Ecto neural progenitor cell (in vitro differentiated cells): ENCODE results near the gene CIT.

Source experiments
- DNase-seq: peaks from one replicate; pipeline ENCODE4 v3.0.0-alpha.2; 2018; ENCODE audit warnings: low spot score

Gene CIT

GRCh38 chr12:119695034-119695433, 182.1 kb downstream of the CIT start:
- DNase-seq: no peak

GRCh38 chr12:119694111-119694510, 183.0 kb downstream of the CIT start:
- DNase-seq: no peak

GRCh38 chr12:119693511-119693910, 183.6 kb downstream of the CIT start:
- no peak for DNase-seq

GRCh38 chr12:119692997-119693396, 184.1 kb downstream of the CIT start:
- DNase-seq: no peak

- DNase-seq: no peak
These were observed 184.7 kb downstream of the CIT start for GRCh38 chr12:119692410-119692809.

GRCh38 chr12:119691202-119691810, 185.8 kb downstream of the CIT start:
- DNase-seq: no peak

- DNase-seq: no peak
These were observed 187.1 kb downstream of the CIT start for GRCh38 chr12:119689935-119690500.

GRCh38 chr12:119687879-119688278, 189.2 kb downstream of the CIT start:
- no peak for DNase-seq

GRCh38 chr12:119687406-119687805, 189.7 kb downstream of the CIT start:
- no peak for DNase-seq

GRCh38 chr12:119686776-119687175, 190.3 kb downstream of the CIT start:
- DNase-seq: no peak

GRCh38 chr12:119686355-119686754, 190.8 kb downstream of the CIT start:
- no peak for DNase-seq

- DNase-seq: no peak
These were observed 191.7 kb downstream of the CIT start for GRCh38 chr12:119685375-119685774.

GRCh38 chr12:119684711-119685369, 192.3 kb downstream of the CIT start:
- no peak for DNase-seq

- DNase-seq: no peak
These were observed 193.3 kb downstream of the CIT start for GRCh38 chr12:119683816-119684215.

GRCh38 chr12:119683413-119683812, 193.7 kb downstream of the CIT start:
- DNase-seq: no peak

GRCh38 chr12:119682639-119683252, 194.4 kb downstream of the CIT start:
- DNase-seq: no peak

- no peak for DNase-seq
These were observed 195.1 kb downstream of the CIT start for GRCh38 chr12:119681728-119682638.

- no peak for DNase-seq
These were observed 196.0 kb downstream of the CIT start for GRCh38 chr12:119681111-119681510.

GRCh38 chr12:119679490-119679889, 197.6 kb downstream of the CIT start:
- no peak for DNase-seq

- DNase-seq: no peak
These were observed 198.0 kb downstream of the CIT start for GRCh38 chr12:119679081-119679480.

GRCh38 chr12:119678459-119678858, 198.7 kb downstream of the CIT start:
- DNase-seq: no peak

- DNase-seq: no peak
These were observed 200.5 kb downstream of the CIT start for GRCh38 chr12:119676573-119676972.
